ENCODE measurements around the gene MRPL38.

DNA sequence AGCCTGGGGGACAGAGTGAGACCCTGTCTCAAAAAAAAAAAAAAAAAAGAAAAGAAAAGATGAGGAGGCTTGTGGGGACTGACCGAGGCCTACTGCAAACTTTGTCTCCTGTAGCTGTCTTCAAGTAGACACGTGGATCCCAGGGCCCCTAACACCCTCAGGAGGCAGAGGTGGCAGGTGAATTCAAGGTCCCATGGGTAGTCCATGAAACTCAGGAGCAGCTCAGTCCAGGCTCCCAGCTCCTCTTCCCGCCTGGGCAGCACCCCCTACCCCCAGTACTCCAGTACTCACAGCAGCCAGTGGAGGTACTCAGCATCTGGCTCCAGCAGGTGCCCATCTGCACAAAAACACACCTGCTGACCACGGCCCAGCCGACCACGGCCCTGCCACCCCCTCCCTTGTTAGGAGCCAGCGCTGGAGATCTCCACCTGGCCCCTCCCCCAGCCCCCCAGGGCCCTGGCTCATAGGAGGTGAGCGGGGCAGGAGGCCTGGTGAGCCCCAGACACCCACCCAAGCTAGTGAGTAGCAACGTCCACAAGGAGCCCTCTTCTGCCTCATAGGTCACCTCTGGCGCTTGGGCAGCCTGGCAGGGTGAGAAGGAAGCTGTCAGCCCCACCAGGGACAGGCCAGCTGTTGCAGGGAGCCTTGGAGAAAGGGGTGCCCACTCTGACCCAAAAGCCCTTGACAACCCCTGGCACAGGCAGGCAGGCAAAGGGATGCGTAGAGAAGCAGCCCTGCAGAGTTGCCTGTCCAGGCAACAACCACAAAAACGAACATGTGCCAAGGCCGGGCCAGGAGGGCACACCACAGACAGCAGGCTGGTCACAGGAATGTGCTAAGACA, 3.8 kb downstream of the MRPL38 start:
- TF ChIP-seq, protein P1, sequence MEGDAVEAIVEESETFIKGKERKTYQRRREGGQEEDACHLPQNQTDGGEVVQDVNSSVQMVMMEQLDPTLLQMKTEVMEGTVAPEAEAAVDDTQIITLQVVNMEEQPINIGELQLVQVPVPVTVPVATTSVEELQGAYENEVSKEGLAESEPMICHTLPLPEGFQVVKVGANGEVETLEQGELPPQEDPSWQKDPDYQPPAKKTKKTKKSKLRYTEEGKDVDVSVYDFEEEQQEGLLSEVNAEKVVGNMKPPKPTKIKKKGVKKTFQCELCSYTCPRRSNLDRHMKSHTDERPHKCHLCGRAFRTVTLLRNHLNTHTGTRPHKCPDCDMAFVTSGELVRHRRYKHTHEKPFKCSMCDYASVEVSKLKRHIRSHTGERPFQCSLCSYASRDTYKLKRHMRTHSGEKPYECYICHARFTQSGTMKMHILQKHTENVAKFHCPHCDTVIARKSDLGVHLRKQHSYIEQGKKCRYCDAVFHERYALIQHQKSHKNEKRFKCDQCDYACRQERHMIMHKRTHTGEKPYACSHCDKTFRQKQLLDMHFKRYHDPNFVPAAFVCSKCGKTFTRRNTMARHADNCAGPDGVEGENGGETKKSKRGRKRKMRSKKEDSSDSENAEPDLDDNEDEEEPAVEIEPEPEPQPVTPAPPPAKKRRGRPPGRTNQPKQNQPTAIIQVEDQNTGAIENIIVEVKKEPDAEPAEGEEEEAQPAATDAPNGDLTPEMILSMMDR (IDR thresholded peaks at IDR 0.05): no peak
- no peak for TF ChIP-seq POLR2A (IDR thresholded peaks at IDR 0.05)
